Stimulated activated CD8-positive, alpha-beta memory T cell treated with anti-CD3 and anti-CD28 coated beads, Interleukin-12 subunit alpha, Interleukin-12 subunit beta, amount 100 ng/mL, for 24 hours (primary cell): Measurements from ENCODE around the gene KCNK4.
A peak's percentile ranks its signal among the peaks of the same experiment; 100 is the strongest.

Experiments
- DNase-seq: peaks from one replicate; pipeline ENCODE4 v3.0.0-alpha.2; 2020; ENCODE audit errors: extremely low read depth

The KCNK4 gene

DNA sequence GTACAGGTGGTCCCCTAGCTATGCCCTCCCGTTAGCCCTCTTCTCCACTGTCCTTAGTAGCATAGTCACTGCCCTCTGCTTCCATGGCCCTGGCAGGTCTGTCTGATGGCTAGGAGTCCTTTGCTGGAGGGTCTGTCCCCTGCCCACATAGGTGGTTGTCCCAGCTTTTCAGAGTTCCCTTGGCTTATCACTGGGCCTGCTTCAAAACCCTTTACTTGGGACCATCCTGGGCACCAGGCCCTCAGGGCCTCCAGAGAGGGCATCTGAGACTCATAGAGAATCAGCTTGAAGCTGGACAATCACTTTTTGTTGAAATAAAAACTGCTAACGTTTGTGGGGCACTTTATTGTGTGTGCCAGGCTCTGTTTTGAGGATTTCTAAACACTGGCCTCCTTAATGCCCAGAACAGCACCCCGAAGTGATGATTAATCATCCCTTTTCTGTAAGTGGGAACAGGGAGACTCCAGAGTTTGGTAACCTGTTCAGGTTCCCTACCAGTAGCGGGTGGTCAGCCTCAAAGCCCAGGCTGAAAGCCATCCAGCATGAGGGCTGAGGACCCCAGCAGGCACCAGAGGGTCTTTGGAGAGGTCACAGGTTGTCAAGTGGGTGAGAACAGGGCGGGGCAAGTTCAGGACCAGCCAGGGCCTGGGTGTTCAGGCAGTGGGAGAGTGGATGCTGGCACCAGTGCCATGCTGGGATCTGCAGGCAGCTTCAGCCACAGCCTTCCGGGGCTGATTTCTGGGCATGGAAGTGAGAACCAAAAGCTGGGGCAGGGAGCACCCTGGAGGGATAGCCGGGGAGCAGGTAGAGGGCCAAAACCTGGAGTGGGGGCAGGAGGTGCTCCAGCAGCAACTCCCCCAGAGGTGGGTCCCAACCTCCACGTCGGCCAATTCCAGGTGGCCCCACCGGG lies 495 bp upstream of the KCNK4 start:
- no peak for DNase-seq

DNA sequence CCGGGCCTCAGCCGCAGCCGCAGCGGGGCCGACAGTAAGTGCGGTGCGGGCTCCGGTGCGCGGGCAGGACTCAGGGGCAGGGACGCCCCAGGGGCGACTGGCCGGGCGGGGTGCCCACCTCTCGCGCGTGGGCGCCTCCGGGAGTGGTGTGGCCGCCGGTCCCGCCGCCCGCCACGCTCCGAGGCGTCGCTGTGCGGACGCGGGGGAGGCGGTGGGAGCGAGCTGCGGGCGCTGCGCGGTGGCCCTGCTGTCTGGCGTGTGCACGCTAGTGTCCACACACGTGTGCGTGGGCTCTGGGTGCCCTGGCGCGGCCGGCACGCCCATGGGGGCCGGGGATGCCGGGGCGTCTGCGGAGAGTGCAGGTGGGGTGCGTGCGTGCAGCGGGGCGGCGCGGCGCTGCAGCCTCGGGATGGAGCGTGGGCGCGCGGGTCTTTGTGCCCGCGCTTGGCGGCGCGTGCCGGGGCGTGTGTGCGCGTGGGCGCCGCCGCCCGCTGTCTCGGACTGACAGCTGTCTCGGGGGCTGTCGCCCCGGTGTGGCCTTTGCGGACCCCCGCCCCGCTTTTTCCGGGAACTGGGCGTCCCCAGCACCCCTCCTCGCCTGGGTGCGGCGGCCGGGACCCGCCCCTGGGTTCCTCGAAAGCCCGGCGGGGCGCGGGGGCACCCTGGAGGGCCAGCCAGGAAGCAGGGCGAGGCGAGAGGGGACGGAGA lies 804 bp downstream of the KCNK4 start:
- DNase-seq = no peak

DNA sequence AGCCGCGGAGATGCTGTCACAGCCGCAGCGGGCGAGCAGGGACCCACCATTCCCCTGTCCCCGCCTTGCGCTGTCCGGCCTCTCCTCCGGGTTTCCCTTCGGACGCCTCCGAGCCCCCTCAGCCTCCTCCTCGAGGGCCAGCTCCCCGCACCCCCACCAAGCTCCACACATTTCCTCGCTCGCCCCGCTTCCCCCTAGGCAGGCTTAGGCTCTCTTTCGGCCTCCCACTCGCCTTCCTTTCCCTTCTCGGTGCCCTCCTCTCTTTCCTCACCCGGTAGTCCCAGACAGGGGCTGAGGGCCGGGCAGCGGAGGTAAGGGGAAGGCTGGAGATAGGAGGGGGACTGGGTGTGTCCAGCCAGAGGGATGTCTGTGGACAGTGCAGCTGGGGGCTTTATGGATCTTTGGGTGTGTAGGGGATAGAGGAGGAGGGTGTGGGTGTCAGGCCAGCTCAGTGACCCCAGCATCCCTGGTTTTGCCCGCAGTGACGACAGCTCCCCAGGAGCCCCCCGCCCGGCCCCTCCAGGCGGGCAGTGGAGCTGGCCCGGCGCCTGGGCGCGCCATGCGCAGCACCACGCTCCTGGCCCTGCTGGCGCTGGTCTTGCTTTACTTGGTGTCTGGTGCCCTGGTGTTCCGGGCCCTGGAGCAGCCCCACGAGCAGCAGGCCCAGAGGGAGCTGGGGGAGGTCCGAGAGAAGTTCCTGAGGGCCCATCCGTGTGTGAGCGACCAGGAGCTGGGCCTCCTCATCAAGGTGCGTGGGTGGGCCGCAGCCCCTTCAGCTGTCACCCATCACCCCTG lies 1.6 kb downstream of the KCNK4 start:
- no peak for DNase-seq

DNA sequence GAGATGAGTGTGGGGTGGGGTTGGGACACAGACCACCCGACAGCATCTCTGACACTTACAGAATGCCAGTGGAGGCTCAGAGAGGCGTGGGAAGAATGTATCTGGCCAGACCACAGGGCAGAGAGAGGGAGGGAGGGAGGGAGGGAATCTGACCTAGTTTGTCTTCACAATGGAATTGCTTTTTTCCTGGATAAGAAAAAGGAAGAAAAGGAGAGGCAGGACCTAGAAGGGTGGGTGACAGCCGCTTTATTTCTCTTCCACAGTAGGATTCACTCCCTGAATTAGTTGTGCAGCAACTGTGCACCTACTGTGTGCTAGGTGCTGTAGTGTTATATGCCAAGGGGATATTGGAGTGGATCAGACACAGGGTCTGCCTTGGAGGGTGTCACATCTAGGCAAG lies 3.7 kb downstream of the KCNK4 start:
- no peak for DNase-seq

DNA sequence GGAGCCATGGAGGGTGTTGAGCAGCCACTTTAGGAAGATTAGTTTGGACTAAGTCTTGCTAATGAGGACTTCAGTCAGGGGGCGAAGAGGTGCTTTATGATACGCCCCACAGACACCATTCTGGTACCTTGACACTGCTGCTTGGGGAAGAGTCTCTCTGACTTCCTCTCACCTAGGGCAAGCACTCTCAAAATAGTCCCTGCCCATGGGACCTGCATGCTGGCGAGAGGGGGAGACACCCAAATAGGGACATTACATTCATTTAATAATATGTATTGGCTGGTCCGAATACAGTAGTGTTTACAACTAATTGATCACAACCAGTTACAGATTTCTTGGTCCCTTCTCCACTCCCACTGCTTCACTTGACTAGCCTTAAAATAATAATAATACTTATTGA lies 4.7 kb downstream of the KCNK4 start:
- DNase-seq = no peak

DNA sequence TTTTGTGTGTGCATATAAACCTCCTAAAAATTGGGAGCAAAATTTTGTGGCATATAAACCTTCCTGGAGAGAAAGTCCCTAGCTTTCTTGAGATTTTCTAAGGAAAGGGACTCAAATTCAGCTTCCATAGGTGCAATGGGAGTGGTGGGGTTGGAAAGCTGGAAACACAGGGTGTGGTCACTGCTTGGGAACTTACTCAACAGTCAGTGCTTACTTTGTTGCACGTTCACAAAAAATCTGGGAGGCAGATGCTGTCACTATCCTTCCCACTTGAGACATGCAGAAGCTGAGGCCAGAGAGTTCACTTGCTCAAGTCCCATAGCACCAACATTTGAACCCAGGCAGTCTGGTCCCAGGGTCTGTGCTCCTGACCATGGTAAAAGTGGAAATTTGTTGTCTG lies 5.1 kb downstream of the KCNK4 start:
- DNase-seq = no peak

DNA sequence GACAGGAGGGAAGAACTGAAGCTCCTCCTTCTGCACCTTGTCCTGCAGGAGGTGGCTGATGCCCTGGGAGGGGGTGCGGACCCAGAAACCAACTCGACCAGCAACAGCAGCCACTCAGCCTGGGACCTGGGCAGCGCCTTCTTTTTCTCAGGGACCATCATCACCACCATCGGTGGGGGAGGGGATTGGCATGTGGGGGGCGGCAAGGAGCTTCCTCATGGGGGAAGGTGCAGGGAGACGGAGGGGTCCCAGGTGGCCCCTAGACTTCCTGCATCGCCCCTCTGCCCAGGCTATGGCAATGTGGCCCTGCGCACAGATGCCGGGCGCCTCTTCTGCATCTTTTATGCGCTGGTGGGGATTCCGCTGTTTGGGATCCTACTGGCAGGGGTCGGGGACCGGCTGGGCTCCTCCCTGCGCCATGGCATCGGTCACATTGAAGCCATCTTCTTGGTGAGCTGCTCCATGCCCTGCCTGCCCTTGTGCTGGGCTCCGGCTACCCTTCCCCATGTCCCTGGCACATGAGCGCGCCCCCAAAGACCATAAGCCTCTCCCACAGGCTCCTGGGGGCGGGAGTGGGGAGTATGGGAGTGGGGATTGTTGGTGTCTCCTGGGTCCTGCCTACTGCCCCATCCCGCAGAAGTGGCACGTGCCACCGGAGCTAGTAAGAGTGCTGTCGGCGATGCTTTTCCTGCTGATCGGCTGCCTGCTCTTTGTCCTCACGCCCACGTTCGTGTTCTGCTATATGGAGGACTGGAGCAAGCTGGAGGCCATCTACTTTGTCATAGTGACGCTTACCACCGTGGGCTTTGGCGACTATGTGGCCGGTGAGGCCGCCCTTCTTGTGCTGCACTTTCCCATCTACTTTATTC lies 6.0 kb downstream of the KCNK4 start:
- DNase-seq = no peak

DNA sequence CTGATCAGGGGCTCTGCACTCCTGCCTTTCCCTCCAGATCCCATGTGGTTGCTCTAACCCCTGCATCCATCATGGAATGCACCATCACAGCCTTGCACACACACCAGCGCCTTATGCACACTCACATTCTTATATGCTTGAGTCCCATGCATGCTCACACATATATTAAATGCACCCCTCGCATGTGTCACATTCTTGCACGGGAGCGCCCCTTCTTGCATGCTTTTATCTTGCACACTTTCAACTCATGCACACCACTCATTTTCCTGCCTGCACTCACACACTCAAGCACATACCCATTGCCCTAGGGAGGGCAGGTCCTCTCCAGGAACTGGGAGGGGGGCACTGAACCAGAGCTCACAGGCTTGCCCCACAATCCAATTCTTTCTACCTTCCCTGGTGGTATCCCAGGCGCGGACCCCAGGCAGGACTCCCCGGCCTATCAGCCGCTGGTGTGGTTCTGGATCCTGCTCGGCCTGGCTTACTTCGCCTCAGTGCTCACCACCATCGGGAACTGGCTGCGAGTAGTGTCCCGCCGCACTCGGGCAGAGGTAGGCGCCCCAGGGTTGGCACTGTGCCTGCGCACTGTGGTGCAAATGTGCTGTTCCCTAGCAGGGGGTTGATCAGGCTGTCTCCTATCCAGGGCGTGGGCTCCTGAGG lies 6.7 kb downstream of the KCNK4 start:
- no peak for DNase-seq

DNA sequence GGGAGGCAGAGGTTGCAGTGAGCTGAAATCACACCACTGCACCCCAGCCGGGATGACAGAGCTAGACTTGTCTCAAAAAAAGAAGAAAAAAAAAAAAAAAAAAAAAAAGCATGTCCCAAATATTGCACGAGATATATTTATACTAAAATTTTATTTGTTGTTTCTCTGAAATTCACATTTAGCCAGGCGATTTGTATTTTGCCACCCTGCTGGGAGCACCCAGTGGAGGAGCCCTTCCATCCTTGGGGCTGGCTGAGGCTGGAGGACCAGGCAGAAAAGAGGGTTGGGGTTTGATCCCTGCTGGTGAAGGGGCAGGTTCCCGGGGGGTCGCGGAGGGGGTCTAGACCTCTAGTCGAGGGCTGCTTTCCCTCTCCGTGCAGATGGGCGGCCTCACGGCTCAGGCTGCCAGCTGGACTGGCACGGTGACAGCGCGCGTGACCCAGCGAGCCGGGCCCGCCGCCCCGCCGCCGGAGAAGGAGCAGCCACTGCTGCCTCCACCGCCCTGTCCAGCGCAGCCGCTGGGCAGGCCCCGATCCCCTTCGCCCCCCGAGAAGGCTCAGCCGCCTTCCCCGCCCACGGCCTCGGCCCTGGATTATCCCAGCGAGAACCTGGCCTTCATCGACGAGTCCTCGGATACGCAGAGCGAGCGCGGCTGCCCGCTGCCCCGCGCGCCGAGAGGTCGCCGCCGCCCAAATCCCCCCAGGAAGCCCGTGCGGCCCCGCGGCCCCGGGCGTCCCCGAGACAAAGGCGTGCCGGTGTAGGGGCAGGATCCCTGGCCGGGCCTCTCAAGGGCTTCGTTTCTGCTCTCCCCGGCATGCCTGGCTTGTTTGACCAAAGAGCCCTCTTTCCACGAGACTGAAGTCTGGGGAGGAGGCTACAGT lies 8.1 kb downstream of the KCNK4 start:
- no peak for DNase-seq

DNA sequence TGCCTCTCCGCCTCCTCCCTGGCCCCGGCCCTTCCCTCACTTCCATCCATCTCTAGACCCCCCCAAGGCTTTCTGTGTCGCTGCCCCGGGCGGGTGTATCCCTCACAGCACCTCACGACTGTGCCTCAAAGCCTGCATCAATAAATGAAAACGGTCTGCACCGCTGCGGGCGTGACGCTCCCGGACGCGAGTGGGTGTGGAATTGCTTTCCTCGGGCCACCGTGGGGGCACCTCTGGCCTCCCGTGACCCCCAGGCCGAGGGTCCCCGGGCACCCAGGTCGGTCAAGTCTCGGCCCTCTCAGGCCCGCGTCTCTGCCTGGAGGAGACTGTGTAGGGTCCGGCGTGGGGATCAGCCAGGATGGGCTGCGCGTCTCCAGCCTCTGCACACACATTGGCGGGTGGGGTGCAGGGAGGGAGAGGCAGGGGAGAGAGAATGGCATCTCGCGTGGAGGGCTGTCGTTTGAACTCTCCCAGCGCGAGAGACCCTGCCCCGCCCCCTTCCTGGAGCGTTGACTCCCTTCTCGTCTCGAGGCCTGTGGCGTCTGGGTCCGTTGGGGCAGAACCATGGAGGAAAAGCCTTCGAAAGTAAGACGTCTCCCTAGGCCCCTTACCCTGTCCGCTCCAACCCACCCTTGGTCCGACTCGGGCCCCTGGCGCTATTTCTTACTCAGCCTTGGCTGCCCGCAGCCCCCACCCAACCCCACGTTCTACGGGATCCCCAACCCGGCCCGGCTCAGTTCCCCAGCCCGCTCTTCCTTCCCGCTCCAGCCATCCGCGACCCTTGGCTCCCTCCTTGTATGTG lies 8.9 kb downstream of the KCNK4 start, which contains the start of gene CATSPERZ:
CATSPERZ (plus strand) TSS at position 512 of the 802 bp plus-strand sequence; CDS start at position 565, 53 bp downstream.
- DNase-seq = no peak

DNA sequence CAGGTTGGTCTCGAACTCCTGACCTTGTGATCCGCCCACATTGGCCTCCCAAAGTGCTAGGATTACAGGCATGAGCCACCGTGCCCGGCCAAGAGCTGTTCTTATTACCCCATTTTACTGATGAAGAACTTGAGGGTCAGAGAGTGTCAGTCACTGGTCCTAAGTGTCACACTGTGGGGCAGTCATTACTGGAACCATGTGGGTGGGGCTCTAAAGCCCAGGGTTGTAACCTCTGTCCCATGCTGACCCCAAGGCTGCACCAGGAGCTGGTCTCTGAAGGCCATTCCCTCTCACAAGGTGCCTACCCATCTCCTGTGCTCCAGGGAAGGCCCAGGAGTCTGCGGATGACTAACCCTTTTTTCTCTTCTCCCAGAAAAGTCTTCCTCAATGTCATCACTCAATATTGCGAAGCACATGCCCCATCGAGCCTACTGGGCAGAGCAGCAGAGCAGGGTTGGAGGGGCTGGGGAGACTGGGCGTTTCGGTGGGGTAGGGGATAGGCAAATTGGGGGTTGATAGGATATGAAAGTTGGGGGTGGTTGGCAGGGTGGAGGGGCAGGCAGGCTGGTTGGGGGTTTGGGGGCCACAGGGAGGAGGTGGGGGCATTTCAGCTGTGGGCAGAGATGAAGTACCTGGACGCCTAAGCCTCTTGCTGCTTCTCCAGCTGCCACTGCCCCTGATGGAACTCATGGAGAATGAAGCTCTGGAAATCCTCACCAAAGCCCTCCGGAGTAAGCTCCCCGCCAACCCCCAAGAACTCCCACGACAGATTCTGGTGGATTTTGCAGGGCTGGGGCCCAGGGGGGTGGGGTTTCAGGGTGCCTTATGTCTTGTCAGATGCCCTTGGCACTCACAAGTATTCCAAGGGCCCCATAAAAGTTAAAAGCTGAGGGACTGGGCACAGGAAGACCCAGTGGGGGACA lies 12.3 kb downstream of the KCNK4 start:
- no peak for DNase-seq

DNA sequence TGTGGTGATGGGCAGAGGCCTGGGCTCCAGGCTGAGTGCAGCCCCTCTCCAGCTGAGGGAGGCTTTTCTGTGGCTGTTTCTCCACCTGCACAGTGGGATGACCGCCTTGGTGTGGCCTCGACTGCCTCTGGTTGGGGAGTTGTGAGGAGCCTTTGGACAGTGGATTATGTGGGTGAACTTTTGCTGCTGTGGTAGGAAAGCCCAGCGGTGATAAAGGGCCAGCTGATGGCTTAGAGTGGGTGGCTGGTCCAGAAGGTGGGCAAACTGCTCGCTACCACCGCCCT lies 12.9 kb downstream of the KCNK4 start:
- no peak for DNase-seq

DNA sequence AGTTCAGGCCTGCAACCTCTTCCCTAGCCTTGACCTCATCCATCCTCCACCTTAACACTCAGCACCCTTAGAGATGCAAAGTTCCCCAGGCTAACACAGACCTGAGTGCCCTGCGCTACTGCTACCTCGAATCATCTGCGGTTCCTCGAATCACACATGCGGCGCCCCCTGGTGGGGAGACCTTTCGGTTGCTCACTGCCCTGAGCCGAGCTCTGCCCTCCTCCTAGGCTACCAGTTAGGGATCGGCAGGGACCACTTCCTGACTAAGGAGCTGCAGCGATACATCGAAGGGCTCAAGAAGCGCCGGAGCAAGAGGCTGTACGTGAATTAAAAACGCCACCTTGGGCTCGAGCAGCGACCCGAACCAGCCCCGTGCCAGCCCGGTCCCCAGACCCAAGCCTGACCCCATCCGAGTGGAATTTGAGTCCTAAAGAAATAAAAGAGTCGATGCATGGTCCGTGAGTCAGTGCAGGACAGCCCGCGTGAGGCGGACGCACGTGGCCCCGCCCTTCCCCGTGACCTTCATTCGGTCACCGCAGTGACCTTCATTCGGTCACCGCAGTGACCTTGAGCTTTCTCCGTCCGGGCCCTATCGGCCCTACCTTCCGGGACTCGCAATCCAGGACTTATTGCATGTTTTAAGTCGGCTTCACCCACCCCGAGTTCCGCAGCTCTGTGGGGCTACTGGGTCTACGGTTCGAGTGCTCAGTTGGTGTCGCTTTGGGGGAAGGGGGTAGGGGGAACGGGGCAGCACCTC lies 13.4 kb downstream of the KCNK4 start:
- peak; percentile 91 for DNase-seq

DNA sequence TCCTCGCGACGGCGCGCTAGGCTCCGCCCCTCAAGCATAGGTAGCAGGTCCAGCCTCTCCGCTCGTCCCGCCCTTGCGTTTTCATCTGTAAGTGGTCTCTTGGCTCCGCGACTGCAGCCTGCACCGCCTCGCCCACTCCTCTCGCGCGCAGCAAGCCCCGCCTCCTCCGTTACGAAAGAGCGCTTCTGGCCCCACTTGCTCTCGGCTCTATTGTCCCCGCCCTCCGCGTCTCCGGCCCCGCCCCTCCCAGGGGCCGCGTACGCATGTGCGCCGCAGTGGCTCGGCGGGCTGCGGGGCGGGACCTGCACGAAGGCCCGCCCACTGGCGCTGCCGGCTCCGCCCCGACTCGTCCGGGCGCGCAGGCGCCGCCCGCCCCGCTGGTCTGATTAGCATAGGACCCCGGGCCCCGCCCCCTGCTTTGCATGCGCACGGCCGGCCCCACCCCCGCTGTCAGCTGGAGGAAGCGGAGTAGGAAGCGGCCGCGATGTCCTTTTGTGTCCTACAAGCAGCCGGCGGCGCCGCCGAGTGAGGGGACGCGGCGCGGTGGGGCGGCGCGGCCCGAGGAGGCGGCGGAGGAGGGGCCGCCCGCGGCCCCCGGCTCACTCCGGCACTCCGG lies 14.1 kb downstream of the KCNK4 start, which contains the start of gene ESRRA:
ESRRA (plus strand) TSS at position 450 of the 616 bp plus-strand sequence. CDS start 1,656 bp downstream, outside the sequence.
- peak; percentile 100 for DNase-seq

DNA sequence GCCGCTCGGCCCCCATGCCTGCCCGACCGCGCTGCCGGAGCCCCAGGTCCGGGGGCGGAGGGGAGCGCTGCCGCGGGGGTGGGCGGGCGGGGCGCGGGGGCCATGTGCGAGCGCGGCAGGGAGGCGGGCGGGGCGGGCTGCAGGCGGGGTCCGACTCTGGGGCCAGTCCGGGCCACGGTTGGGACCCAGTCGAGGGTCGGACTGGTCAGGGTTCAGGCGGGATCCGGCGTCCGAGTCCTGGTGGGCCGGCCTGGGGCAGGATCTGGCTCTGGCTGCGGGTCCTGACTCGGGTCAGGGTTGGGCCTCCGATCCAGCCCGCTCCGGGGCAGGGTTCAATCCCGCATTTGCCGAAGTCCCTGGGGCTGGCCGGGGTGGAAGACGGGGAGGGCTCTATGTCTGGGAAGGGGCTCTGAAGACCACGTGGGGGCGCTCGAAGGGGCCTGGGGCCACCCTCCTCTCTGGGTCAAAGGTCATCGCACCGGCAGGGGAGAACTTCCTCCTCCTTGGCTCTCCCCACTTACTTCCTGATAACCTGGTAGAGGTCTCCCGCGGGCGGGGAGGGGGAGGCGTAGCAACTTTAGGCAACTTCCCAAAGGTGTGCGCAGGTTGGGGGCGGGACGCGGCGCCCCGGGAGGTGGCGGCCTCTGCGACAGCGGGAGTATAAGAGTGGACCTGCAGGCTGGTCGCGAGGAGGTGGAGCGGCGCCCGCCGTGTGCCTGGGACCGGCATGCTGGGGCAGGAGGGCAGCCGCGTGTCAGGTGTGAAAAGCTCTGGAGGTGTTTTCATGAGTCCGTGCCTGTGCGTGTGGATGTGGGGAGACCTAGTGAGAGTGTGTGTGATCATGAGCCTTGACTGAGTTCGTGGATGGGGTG lies 14.8 kb downstream of the KCNK4 start:
- peak; percentile 42 for DNase-seq

DNA sequence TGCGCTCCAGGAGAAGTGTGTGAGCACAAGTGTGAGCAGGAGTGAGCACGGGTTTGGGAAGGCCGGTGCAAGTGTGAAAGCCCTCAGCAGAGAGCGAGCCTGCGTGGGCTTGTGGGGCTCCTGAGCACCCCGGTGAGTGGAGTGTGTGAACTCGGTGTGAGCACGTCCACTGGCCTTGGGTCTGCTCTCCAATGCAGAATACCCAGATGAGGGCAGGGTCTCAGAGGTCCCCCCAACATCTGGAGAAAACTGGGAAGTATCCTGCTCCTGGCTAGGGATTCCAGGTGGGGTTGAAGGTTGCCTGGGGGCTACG lies 15.4 kb downstream of the KCNK4 start:
- DNase-seq = no peak
